OCI-LY7 (cell line): ENCODE results near the gene MMS22L.

Source experiments
- CTCF ChIP-seq: fragments of 200-600 bp; sonication (generic); conservative IDR thresholded peaks from 2 replicates; pipeline ENCODE4 v1.5.1; 2014; ENCODE audit warnings: mild to moderate bottlenecking, antibody characterized with exemption, low read length, moderate library complexity, mixed read lengths
- EZH2phosphoT487 ChIP-seq: fragments of 200-600 bp; sonication (generic); IDR thresholded peaks from 2 replicates; pipeline ENCODE4 v1.6.1; 2018; ENCODE audit warnings: low read depth, borderline replicate concordance, mild to moderate bottlenecking, mixed run types, antibody characterized with exemption, low read length, moderate library complexity, mixed read lengths

- TF ChIP-seq CTCF (peak; percentile 59), EZH2phosphoT487 (no peak)
Observed at GRCh38 chr6:97215157-97215769, 67.8 kb downstream of the MMS22L start.
